HG03457 (cell line): ENCODE measurements around the gene CRB2.
"Not testable (repeated sequence)": the region's sequence is repeated elsewhere in the genome, so short reads cannot be mapped to it uniquely, and the experiment has no call there.

ENCODE experiments used
- ATAC-seq: cut with Tn5 transposase; IDR thresholded peaks from one replicate; pipeline ENCODE4 v1.9.1; 2021; ENCODE audit warnings: moderate number of reproducible peaks; ENCODE audit not compliant: unreplicated experiment

Gene CRB2

DNA sequence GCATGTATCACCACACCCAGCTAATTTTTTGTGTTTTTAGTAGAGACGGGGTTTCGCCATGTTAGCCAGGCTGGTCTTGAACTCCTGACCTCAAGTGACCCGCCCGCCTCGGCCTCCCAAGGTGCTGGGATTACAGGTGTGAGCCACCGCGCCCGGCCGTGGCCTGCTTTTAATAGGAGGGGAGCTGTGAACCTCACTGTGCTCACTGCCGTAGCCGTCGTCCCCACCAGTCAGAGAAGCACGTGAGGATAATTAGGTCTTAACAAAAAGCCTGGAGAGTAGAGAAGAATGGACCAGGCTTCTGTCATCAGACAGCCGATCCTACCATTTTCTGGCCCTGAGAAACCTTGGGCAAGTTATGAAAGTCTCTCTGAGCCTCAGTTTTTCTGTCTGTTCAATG is 42.9 kb downstream of the CRB2 start:
- ATAC-seq: not testable (repeated sequence)

DNA sequence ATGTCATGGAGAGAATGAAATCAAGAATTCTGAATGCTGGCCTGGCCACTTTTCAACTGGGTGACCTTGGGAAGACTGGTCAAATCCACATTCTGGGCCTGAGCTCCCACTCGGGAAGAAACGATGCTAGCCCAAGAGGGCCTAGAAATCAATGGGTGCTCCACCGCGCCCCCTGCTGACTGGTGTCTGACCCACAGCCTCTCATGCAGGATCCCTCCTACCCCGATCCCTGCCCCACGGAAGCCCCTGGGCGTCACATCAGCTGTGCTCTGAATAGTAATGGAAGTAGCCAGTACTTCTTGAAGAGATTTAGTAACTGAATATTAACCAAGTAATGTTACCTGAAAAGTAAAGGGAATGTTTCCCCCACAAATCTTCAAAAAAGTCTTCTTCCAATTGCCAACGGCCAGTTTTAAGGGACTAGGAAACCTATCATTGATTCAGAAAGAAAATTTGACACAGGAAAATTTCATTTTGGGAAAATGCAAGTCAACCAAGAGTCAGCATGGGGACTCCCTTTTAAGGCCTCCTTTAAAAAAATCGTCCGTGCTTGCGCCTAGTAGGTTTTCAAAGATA is 43.9 kb downstream of the CRB2 start:
- no peak for ATAC-seq

DNA sequence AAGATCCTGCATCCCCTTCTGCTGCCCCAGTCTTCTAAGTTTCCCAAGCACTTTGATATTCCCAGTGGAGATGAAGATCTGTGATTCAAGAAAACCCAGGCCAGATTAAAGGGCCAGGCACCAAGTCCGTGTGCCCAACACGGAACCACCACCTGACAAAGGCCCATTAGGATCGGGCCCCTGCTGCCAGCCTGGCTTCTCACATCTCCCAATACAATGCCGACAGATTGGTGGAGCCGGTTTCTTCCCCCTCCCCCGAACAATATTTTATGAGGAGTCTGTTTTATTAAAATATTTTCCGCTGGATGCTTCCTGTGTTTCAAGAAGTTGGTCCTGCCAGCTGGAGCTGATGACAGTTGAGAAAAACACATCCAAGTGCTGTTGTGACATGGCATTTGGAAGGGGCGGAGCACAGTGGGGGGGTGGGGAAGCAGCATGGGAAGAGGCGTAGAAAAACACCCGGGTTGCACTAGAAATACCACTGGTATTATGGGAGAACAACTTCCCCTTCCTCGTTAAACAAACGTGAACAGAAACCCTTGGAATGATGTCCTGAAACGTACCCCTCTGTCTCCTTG is 45.0 kb downstream of the CRB2 start:
- ATAC-seq: no peak

DNA sequence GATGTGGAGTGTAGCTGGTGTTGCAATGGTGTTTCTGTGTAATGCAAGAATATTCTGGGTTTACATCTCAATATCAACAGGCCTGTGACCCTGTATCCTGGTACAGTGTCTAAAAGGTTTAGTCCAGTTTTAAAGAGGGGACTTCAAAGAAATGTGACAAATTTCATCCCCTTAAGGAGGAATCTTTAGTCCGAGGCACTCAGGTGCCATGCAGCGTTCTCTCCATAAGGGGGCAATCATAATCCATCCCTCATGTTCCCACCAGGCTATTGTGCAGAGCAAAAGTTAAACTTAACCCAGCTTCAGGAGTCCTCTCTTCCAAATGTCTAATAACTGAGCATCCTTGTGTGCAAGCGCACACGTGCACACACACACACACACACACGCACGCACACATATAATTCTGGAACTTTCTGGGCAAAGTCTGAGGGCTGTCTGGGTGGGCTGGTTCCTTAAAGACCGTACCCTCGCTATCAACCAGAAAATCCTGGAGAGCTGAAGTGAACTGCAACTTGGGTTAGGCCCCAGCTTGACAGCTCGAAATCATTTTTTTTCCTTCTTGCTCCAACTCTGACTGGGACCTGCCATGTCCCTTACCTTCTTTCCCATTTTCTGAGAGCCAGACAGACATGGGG is 46.0 kb downstream of the CRB2 start:
- no peak for ATAC-seq

GRCh38 chr9:123402981-123403509 is 47.0 kb downstream of the CRB2 start:
- no peak for ATAC-seq

DNA sequence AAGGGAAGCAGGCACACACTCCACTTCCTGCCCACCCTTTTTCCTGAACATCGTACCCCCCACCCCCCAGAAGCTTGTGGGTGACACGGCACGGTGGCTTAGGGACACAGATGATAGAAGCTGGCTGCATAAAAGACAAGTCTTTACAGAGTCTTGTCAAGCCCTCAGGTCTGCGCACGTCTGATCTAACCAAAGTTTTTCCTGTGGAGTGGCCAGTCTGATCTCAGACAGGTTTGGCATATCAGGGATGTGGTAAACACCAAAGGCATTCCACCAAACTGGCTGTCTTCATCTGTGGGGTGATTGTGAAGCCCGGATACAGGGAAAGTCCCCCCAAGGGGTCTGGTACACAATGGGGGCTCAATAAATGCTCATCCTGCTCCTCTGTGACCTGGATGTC is 50.0 kb downstream of the CRB2 start:
- ATAC-seq: no peak

GRCh38 chr9:123406691-123407216 is 50.8 kb downstream of the CRB2 start:
- ATAC-seq: no peak

- no peak for ATAC-seq
Observed at GRCh38 chr9:123407217-123407851, 51.3 kb downstream of the CRB2 start.

- ATAC-seq: no peak
Observed at GRCh38 chr9:123408313-123409262, 52.6 kb downstream of the CRB2 start.

DNA sequence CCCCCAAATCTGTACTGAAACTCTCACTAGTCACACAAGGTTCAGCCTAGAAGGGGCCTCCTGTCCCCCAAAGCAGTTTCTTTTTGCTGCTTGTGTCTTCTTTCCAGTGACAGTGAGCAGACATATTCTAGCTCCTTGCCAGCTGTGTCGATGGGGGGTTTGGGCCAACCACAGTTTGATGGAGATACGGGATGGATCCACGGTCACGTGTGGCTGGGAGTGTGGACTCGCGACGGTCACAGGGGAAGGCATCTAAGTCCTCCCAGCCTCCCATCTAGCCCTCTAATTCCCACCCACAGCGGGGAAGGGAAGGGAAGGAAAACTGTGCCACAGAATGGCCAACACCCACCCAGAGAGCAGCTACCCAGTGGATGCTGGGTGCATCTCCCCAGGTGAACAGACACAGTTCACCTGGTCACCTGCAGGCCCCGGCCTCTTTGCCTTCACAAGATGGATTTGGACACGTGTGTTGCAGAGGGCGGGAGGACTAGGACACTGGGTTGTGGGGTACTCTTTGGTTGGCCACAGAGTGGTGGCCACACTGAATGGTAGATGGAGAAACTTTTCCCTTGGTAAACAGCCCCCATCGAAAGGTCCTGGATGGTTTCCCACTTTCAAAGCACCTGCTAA is 54.4 kb downstream of the CRB2 start:
- no peak for ATAC-seq

GRCh38 chr9:123411191-123411590 is 55.2 kb downstream of the CRB2 start:
- no peak for ATAC-seq

DNA sequence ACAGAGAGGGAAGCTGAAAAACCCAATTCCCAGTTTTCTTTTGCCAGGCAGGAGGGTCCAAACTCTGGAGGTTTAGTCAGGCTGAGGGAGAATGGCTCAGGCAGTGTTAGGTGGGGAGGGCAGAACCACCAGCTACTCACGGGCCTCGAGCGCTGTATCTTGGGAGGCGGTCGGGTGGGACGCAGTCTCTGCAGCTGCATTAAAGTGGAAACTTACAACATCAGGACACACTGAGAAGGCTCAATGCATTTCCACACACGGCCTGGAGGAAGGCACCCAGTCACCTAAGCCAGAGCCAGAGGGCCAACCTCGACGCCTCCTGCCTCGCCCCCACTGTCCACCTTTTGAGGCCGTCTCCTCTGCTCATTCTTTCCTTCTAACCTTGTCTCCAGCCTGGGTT is 55.6 kb downstream of the CRB2 start:
- ATAC-seq: no peak

DNA sequence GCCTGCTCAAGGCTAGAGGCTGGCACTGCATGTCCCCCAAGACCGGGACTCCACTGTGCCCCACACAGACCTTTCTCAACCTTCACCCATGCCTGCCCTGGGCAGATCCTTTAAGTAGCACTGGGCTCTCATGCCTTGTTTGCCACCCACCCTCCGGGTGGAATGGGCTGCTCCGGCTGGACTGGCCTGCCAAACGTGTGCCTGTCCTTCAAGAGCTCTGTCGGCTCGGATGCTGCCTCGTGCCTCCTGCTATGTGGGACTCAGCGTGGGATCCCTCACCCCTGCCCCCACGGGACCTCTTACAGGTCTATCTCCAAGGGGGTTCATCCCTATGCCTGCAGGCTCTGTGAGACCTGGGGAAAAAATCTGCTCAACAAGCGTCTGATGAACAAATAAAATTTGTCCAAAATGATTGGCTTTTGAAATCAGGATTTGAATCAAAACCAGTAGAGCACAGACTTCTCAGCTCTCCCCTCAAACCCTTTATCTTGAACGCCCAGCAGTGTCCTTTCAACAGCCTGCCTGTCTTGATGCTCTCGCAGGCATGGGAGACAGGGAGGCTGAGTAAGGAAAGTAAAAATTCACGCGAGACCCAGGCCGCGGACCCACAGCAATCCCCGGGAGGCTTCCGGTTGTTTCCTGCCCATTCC is 56.3 kb downstream of the CRB2 start:
- no peak for ATAC-seq

DNA sequence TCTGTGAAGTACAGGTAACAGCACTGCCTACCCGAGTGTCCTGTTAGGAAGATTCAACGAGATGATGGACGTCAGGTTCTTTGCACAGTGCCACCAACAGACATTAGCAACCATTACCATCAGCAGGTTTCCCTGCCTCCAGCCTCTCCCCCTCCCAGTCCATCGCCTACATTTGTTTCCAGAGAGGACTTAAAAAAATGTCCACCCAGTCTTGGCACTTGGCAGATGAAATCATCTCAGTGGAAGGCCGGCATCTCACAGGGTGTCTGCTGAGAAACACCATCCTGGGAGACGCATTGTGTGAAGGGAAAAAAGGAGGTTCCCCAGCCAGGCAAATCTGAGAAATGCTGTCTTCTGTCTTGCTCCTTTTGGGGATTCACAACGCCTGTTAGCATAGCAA is 58.2 kb downstream of the CRB2 start:
- no peak for ATAC-seq

- ATAC-seq: no peak
Observed at GRCh38 chr9:123414936-123415930, 59.2 kb downstream of the CRB2 start.

GRCh38 chr9:123416176-123416575 is 60.2 kb downstream of the CRB2 start:
- no peak for ATAC-seq

GRCh38 chr9:123417289-123418051 is 61.5 kb downstream of the CRB2 start:
- ATAC-seq: no peak

GRCh38 chr9:123418052-123418430 is 62.0 kb downstream of the CRB2 start:
- no peak for ATAC-seq
